RPMI7951 (cell line): Measurements from ENCODE around the gene RRAD. TPM values are rescaled to one million over a fixed set of nuclear protein-coding genes. Genes with fewer than 3 reads are reported as not detected.
"Not testable (repeated sequence)": the region's sequence is repeated elsewhere in the genome, so short reads cannot be mapped to it uniquely, and the experiment has no call there.

Experiments used
- DNase-seq: peaks from one replicate; pipeline ENCODE4 v3.0.0-alpha.2; 2012; ENCODE audit warnings: low read depth
- total RNA-seq: library from RNA; depleted of rRNA; stranded (reverse); fragments of >200 nt; shearing (Covaris generic); gene quantifications from 2 replicates; pipeline ENCODE4 v1.2.3, GENCODE V29; 2014

RRAD gene
- total RNA-seq, 1 experiment from 2014 or later, result 3.4 TPM

DNA sequence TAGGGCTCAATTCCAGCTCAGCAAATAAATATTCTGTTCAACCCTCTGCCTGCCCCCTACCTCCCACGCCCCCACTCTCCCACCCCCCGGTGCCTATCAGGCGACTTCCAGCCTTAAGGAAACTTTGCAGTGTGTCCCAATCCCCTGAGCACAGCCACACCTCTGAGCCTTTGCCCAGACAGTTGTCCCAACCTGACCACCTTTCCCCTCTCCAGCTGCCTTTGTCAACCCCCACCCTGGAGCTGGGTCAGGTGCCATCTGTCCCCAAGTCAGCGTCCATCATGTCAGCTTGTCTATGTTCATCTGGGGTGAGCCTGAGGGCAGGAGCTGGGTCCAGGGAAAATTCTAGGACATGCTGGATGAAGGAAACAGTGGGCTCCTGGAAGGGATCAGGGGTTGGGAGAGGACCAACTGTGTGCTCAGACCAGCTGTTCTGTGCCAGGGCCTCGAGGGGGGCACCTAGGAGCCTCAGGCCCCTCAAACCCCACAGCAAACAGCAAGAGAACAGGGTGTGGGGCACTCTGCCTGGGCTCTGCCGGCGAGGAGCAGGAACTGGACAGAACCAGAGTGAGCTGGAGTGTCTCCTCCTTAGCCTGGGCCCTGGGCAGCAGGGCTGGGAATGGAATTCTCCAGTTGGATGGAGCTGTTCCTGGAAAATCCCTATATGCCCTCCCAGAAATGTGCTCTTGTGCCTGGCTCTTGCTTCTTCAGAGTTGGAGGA is 24.5 kb downstream of the RRAD start:
- no peak for DNase-seq

DNA sequence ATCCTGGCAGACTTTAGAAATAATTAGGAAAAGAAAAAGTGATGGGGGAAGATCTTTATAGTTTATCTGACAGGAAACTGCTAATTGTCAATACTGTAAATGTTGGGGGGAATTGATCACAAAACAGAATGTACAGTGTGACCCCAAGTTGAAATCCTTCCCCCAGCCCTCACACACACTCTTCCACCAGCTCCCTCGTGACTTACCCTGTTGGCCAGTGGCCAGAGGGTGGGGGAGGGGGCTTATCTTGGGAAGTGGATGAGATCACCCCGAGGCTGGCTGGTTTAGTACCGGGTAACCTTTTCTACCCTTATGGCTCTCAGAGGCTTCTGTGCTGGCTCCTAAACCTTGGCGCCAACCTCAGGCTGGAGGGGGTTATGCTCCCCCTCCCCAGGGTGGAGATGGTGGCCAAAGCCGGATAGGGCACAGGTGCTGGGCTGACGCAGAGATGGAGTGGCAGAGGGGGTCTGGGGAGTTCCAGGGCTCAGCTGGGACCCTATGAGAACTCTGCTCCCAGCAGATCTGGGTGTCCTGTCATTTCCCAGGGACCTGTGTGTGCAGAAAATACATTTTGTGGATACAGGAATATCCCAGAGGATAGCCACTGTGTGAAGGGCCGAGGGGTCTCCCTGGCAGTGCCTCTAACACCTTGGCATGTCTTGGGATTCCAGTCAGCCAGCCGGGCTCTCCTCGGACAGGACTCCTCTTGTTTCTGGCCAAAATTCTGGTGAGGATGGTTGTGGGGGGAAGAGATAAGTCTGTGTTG is 25.2 kb downstream of the RRAD start:
- peak; percentile 69 for DNase-seq

DNA sequence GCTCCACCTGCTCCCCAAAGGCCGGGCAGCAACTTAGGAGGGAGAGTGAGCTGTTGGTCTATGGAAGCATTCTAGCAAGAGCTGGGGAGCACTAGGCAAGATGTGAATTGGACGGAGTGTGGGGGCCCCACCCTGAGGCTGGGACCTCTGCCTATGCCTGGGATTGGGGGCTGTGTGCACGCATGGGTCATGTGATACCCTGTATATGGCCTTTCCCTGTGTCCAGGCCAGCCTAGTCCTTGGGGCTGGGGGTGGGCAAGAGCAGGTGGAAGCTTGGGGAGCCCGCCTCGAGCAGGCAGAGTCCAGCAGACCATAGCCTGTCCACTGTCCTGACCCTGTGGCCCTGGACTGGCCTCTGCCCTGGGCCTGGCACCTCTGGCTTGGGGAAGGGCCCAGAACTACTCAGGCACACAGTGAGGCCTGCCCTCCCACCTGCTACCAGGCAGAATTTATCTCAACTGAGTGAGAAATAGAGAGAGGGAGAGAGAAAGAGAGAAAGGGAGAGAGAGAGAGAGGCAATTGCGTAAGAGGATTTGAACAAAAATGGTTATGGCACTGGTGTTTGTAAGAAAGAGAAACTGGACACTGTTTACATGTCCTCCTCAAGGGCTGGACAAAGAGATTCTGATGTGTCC is 25.9 kb downstream of the RRAD start:
- DNase-seq, result peak; percentile 38

DNA sequence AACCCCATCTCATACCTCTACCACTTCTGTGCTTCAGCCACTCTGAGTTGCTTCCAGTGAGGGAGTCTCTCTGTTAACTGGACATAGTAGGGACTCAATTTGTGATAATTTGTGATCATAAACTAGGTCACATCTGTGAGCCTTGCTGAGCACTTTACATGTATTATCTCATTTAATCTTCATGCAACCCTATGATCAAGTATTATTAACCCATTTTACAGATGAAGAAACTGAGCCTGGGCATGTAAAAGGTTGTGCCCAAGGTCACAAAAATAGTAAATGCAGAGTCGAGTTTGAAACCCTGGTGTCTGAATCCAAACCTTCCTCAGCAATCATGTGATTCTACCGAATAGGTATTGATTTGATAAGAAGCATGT is 26.4 kb downstream of the RRAD start:
- DNase-seq, result no peak

DNA sequence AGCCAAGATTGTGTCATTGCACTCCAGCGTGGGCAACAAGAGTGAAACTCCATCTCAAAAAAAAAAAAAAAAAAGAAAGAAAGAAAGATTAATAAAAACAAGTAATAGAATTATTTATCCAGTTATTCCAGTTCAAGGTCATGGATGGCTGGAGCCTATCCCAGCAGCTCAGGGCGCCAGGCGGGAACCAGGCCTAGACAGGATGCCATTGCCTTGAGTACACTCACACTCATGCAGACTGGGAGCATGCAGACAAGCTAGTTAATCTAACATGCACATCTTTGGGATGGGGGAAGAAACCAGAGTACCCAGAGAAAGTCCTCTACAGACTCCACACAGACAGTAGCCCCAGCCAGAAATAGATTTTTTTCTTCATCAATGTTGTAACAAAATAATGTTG is 27.1 kb downstream of the RRAD start:
- peak; percentile 40 for DNase-seq

DNA sequence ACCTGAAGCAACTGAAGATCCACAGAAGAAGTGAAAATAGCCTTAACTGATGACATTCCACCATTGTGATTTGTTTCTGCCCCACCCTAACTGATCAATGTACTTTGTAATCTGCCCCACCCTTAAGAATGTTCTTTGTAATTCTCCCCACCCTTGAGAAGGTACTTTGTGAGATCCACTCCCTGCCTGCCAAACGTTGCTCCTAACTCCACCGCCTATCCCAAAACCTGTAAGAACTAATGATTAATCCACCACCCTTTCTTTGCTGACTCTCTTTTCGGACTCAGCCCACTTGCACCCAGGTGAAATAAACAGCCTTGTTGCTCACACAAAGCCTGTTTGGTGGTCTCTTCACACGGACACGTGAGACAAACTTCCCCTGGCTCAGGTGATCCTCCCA is 28.7 kb downstream of the RRAD start:
- DNase-seq, result not testable (repeated sequence)

DNA sequence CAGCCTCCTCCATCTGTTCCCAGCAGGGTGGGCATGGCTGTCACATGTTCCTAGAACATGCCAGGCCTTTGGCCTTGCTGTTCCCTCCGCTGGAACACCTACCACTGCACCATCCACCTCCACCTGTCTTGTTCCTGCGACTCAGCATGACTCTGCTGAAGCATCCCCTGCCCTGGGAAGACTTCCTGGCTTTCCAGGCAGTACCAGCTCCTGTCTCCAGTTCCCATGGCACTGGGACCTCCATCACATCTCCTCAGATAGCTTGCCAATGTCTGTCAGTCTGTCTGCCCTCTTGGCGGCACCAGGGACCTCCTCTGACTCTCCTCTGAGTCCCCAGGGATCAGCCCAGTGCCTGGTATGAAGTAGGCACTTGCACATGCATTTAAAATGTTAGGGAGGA is 29.3 kb downstream of the RRAD start:
- no peak for DNase-seq

DNA sequence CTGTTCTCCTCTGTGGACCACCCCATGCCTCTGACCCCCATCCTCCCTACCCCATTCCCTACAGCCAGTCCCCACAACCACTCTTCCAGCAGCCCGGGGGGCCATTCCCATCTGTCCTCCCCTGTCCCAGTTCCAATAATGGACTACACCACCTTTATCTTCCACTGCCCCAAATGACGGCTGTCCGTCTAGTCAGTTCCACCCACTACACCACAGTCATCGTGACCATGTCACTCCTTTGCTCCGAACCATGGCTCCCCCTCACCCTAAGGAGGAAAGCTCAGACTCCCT is 29.7 kb downstream of the RRAD start:
- no peak for DNase-seq

DNA sequence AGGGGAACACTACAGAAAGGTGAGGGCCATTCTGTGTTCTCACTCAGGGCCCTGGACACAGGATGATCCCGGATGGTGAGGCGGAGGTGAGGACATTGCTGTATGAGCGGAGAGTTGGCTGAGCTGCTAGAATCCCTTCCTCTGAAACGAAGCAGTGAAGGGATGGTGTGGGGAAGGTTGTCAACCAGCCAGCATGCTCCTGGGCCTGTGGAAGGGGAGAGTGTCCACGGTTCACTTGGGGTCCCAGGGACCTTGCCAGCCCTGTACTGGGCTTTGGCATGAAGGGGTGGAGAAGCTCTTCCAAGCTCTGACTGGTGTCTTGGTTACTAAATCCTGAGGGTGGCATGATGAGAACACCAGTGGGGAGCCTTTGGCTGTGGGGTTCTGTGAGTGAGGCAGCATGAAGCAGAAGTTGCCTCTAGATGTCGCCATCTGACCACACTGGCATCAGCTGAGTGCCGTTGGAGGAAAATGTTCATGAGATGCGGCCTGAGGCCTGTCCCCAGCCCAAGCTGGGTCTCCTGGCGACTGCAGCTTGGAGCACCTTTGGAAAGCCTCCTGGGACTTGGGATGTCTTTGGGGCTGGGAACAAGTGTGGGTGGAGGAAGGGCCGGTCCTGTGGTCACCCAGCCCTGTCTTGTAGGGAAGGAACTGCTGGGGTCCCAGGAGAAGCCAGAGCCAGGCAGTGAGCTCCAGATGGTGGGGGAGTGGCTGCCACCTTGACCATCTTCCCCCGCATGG is 30.2 kb downstream of the RRAD start:
- DNase-seq, result peak; percentile 75

DNA sequence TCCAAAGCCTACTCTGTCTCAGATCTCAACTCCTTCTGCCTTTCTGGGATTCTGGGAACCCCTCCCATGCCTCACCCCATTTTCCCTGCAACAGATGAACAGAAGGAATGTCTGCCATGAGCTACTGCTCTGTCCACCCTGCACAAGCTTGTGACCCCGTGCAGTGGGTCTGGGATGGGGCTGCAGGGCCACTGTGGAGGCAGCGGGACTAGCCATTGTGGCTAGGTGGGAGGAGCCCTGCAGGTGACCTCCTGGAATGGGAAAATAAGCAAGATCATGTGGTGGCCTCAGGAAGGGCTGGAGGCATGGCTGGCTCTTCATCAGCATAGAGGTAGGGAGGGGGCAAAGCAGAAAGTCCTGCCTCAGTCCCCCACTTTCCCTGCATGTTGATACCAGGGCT is 31.3 kb downstream of the RRAD start:
- no peak for DNase-seq

DNA sequence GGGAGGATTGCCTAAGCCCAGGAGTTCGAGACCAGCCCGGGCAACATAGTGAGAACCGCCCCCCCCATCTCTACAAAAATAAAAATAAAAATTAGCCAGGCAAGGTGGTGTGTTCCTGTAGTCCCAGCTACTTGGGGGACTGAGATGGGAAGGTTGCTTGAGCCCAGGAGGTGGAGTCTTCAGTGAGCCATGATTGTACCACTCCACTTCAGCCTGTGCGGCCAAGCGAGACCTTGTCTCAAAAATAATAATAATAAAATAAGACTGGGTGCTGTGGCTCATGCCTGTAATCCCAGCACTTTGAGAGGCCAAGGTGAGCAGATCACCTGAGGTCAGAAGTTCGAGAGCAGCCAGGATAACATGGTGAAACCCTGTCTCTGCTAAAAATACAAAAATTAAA is 33.5 kb downstream of the RRAD start:
- no peak for DNase-seq

DNA sequence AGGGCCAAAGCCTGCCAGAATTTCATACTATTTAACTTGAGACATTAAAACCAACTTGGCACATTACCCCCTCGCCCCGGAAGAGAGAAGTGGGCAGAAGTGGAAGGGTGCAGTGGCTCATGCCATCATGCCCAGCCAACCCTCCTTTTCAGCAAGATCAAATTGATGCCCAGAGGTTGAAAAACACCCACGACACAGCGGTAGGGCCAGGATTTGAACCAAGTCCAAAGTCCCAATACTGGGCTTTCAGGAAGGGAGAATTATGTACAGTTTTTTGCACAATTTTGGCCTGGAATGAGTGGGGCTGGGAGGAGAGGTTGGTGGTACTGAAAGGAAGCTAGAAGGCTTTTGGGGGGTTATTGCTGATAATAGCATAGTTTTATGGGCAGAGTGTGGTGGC is 34.0 kb downstream of the RRAD start:
- DNase-seq, result no peak

DNA sequence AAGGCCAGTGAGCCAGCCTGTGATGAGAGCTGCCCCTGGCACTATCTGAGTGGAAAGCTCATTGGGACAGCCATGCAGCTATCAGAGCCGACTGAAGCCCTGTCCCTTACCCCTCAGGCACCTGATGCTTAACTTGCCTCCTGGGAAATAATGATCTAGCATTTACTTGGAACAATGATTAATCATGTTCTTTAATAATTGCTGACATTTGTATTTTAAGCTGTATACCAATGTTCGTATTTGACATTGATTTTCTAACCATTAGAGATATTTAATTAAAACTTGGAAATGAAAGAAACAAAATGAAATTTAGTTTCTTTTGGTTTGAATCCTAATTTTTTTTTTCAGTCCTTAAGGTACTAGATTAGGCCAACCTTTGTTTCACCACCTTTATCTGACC is 34.5 kb downstream of the RRAD start:
- DNase-seq, result no peak

DNA sequence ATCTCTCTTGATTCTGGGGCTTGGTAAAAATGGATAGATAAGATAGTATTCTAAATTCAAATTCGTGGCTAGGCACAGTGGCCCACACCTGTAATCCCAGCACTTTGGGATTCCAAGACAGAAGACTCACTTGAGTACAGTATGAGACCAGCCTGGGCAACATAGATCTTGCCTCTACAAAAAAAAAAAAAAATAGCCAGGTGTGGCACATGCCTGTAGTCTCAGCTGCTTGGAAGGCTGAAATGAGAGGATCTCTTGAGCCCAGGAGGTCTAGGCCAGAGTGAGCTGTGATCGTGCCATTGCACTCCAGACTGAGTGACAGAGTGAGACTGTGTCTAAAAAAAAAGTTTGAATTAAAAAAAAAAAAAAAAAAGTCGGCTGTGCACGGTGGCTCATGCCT is 35.7 kb downstream of the RRAD start:
- DNase-seq, result no peak

DNA sequence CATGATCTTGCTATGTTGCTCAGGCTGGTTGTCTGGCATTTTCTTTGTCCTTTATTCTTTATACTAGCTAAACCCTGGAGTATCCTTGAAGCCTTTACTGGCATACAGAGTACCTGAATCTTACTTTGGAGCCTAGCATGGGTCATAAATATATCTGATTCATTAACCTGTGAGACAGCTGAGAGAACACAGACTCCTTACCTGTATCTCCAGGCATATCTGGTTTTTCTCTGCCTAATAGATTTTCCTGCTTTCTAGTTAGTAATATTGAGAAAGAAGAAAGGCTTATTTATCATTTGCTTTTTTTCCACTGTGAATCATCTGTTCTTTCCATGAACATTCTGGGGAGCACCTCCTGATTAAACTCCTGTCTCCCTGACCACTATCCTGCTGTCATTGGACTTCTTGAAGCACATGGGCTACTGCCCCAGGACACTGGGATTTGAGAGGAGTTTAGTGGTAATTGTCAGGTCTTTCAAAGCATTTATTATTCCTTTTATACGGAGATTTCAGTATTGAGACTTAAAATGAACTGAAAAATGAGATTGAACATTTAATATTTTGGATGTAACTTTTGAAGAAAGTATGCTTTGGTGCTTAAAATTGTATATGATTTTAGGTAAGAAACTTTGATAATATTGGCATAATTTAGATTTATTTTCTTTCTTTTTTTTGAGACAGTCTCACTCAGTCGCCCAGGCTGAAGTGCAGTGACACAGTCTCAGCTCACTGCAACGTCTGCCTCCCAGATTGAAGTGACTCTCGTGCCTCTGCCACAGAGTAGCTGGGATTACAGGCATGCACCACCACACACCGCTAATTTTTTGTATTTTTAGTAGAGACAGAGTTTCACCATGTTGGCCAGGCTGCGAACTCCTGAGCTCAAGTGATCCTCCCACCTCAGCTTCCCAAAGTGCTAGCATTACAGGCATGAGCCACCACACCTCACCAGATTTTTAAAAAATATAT is 36.4 kb downstream of the RRAD start:
- DNase-seq, result no peak

DNA sequence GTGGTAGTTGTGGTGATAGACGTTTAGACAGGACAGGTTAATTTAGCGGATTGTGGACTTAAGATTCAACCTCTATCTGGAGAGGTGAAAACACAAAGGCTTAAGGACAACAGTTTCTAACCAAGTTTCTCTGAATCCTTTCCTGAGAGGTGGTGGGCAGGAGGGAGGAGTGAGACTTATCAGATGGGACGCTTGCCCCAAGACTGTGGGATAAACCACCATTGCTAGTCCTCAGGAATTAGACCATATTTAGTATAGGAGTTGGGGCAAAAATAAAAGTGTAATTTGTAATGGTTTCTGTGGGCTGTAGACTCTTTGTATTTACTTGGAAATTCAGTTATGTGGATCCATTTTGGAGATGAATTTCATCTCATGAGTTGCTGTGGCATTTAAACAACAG is 38.4 kb downstream of the RRAD start:
- peak; percentile 50 for DNase-seq

DNA sequence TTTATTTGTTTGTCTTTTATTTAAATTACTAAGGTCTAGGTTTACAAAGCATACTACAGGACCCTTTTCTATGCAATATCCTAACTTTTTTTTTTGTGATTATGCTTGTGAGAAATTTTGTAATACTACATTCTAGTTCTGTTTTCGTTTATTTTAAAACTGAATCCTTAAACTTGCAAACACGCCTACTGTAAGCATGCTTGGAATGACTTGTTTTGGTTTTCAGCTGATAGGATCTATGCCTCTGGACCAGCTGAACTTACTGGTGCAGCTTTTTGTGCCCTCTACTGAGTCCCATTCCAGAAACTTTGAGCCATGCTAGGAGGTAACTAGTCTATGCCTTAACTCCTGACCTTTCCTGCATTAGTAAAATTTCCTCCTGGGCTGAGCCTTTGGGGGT is 39.0 kb downstream of the RRAD start:
- no peak for DNase-seq

DNA sequence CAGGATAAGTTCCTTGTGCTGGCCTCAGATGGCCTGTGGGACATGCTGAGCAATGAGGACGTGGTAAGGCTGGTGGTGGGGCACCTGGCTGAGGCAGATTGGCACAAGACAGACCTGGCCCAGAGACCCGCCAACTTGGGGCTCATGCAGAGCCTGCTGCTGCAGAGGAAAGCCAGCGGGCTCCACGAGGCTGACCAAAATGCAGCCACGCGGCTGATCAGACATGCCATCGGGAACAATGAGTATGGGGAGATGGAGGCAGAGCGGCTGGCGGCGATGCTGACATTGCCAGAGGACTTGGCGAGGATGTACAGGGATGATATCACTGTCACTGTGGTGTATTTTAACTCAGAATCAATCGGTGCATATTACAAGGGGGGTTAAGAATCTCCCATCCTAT is 39.8 kb downstream of the RRAD start:
- DNase-seq, result no peak

DNA sequence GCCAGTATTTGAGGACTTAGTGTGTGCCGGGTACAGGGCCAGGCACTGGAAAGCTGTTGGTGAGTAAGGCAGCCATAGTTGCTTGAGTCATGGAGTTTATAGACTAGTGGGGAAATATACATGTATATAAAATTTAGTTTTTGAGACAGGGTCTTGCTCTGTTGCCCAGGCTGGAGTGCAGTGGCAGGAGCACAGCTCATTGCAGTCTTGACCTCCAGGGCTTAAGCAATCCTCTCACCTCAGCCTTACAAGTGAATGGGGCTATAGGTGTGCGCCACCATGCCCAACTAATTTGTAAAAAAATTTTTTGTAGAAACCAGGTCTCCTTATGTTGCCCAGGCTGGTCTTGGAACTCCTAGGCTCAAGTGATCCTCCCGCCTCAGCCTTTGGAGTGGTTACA is 42.6 kb downstream of the RRAD start:
- no peak for DNase-seq

DNA sequence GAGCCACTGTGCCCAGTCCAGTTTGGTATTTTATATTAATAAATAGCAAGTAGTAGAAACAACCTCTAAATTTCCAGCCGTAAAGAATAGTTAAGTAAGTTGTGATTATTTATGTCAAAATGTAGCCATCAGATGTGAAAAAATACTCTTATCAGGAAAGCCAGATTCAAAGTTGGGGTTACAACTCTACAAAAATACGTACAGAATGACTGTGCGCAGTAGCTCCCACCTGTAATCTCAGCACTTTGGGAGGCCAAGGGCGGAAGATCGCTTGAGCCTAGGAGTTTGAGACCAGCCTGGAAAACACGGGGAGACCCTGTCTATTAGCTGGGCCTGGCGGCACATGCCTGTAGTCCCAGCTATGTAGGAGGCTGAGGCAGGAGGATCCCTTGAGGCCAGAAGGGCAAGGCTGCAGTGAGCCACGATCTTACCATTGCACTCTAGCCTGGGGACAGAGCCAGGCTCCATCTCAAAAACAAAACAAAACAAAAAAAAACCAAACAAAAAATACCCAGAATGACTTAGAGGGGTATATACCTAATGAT is 43.3 kb downstream of the RRAD start:
- no peak for DNase-seq

DNA sequence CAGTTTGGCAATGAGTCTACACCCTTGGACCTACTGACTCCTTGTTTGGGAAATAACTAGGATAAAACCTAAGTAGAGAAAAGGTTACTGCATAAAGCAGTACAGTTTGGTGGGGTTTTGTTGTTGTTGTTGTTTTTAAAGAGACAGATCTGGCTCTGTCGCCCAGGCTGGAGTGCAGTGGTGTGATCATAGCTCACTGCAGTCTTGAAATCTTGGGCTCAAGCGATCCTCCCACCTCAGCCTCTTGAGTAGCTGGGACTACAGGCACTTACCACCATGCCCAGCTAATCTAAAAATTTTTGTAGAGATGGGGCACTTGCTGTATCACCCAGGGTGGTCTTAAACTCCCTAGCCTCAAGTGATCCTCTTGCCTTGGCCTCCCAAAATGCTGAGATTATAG is 43.8 kb downstream of the RRAD start:
- no peak for DNase-seq
